Neutrophil (primary cell): ENCODE data around the gene SIDT1.

ENCODE experiments used
- H3K27ac ChIP-seq: fragments of 200-600 bp; sonication (generic); 2 replicates; pipeline ENCODE4 v1.5.1; 2016; ENCODE audit warnings: mild to moderate bottlenecking, moderate library complexity
- H3K27me3 ChIP-seq: fragments of 200-600 bp; sonication (generic); 2 replicates; pipeline ENCODE4 v1.6.0; 2016; ENCODE audit warnings: mild to moderate bottlenecking
- H3K36me3 ChIP-seq: fragments of 200-600 bp; sonication (generic); 2 replicates; pipeline ENCODE4 v1.5.1; 2017
- H3K4me1 ChIP-seq, 2 experiments: fragments of 200-600 bp in 1 of 2; sonication (generic) in 1 of 2; 1 replicate in 1 of 2; 2 replicates in 1 of 2; pipeline versions ENCODE4 v1.5.1 to v1.6.1; 2013 to 2016; ENCODE audit warnings: low read depth in 1 of 2, low read length in 1 of 2, mild to moderate bottlenecking in 1 of 2, moderate library complexity in 1 of 2; ENCODE audit not compliant: control insufficient read depth in 1 of 2, insufficient read depth in 1 of 2
- H3K4me3 ChIP-seq, 2 experiments: fragments of 200-600 bp in 1 of 2; sonication (generic) in 1 of 2; 1 replicate in 1 of 2; 2 replicates in 1 of 2; pipeline ENCODE4 v1.5.1; 2013 to 2016; ENCODE audit warnings: low read depth in 1 of 2, low read length in 1 of 2, mild to moderate bottlenecking in 1 of 2, moderate library complexity in 1 of 2
- H3K9me3 ChIP-seq: fragments of 200-600 bp; sonication (generic); 2 replicates; pipeline ENCODE4 v1.5.1; 2016
- CTCF ChIP-seq: fragments of 200-600 bp; sonication (generic); IDR thresholded peaks from 2 replicates; pipeline ENCODE4 v1.5.1; 2016; ENCODE audit warnings: antibody characterized with exemption

Gene SIDT1

GRCh38 chr3:113546414-113546893 is 14.1 kb downstream of the SIDT1 start:
- Histone ChIP-seq H3K27ac (no peak overlapping the region), H3K4me3 (no peak overlapping the region), H3K36me3 (no peaks in the 10 kb centered on the region), H3K9me3 (no peaks in the 10 kb centered on the region), H3K27me3 (no peaks in the 10 kb centered on the region), H3K4me1 (peaks cover 0 to 4% of the 10 kb centered on the region in 2 experiments)
- TF ChIP-seq CTCF: no peak

- Histone ChIP-seq H3K4me3 (no peak overlapping the region), H3K9me3 (no peaks in the 10 kb centered on the region), H3K36me3 (no peaks in the 10 kb centered on the region), H3K4me1 (peaks cover 0 to 4% of the 10 kb centered on the region in 2 experiments), H3K27ac (no peak overlapping the region), H3K27me3 (no peaks in the 10 kb centered on the region)
- no peak for TF ChIP-seq CTCF
Observed at GRCh38 chr3:113548501-113548900, 16.1 kb downstream of the SIDT1 start.

GRCh38 chr3:113551820-113552219 is 19.5 kb downstream of the SIDT1 start:
- Histone ChIP-seq H3K9me3 (no peaks in the 10 kb centered on the region), H3K27ac (no peak overlapping the region), H3K36me3 (no peaks in the 10 kb centered on the region), H3K4me1 (peaks cover 0 to 4% of the 10 kb centered on the region in 2 experiments), H3K27me3 (no peaks in the 10 kb centered on the region), H3K4me3 (no peak overlapping the region)
- TF ChIP-seq CTCF: no peak

GRCh38 chr3:113552851-113553250 is 20.5 kb downstream of the SIDT1 start:
- H3K9me3 ChIP-seq: no peaks in the 10 kb centered on the region
- no peaks in the 10 kb centered on the region for H3K27me3 ChIP-seq
- H3K27ac ChIP-seq: no peak overlapping the region
- peaks cover 0 to 4% of the 10 kb centered on the region in 2 experiments for H3K4me1 ChIP-seq
- TF ChIP-seq CTCF: no peak
- H3K36me3 ChIP-seq: no peaks in the 10 kb centered on the region
- H3K4me3 ChIP-seq: no peak overlapping the region

- Histone ChIP-seq H3K4me1 (no peaks in the 10 kb centered on the region), H3K9me3 (no peaks in the 10 kb centered on the region), H3K4me3 (no peak overlapping the region), H3K27ac (no peak overlapping the region), H3K36me3 (no peaks in the 10 kb centered on the region), H3K27me3 (no peaks in the 10 kb centered on the region)
- no peak for TF ChIP-seq CTCF
Observed at GRCh38 chr3:113555138-113555537, 22.8 kb downstream of the SIDT1 start.
